Glutamatergic neuron (in vitro differentiated cells): ENCODE measurements around the gene PAK2. TPM values are rescaled to one million over a fixed set of nuclear protein-coding genes. Genes with fewer than 3 reads are reported as not detected.

Source experiments
- DNase-seq: peaks from one replicate; pipeline ENCODE4 v3.0.0; 2022
- H3K27ac Mint-ChIP-seq: one replicate; pipeline ENCODE4 v1.8.0; 2020; ENCODE audit warnings: mild to moderate bottlenecking, mixed read lengths, inconsistent platforms; ENCODE audit not compliant: unreplicated experiment
- H3K27me3 Mint-ChIP-seq: one replicate; pipeline ENCODE4 v1.8.0; 2020; ENCODE audit warnings: mild to moderate bottlenecking, moderate library complexity, mixed read lengths, inconsistent platforms; ENCODE audit not compliant: unreplicated experiment
- H3K36me3 Mint-ChIP-seq: one replicate; pipeline ENCODE4 v1.8.0; 2020; ENCODE audit warnings: mild to moderate bottlenecking, mixed read lengths, inconsistent platforms; ENCODE audit not compliant: unreplicated experiment
- H3K4me1 Mint-ChIP-seq: one replicate; pipeline ENCODE4 v1.8.0; 2020; ENCODE audit warnings: mild to moderate bottlenecking, low read depth, mixed read lengths, inconsistent platforms; ENCODE audit not compliant: unreplicated experiment
- H3K4me3 Mint-ChIP-seq: one replicate; pipeline ENCODE4 v1.8.0; 2020; ENCODE audit warnings: mild to moderate bottlenecking, mixed read lengths, inconsistent platforms; ENCODE audit not compliant: unreplicated experiment
- H3K9me3 Mint-ChIP-seq: one replicate; pipeline ENCODE4 v1.8.0; 2020; ENCODE audit warnings: mild to moderate bottlenecking, moderate library complexity, mixed read lengths, inconsistent platforms; ENCODE audit not compliant: unreplicated experiment
- CTCF ChIP-seq: fragments of 200-600 bp; sonication (generic); IDR thresholded peaks from one replicate; pipeline ENCODE4 v1.5.0; 2021; ENCODE audit not compliant: partially characterized antibody, unreplicated experiment
- total RNA-seq: library from RNA; stranded (reverse); fragmentation: NEBNext Ultra II Directional; extraction: Animal tissue kit (Norgen Biotek cat#: 25700); gene quantifications from one replicate; pipeline ENCODE4 v1.2.1, GENCODE V29; 2021; ENCODE audit not compliant: unreplicated experiment

The PAK2 gene
- total RNA-seq, 1 donor from 2014 or later, result 128 TPM

- H3K27me3 Mint-ChIP-seq, result no peaks in the 10 kb centered on the region
- no peak overlapping the region for H3K27ac Mint-ChIP-seq
- no peaks in the 10 kb centered on the region for H3K9me3 Mint-ChIP-seq
- no peaks in the 10 kb centered on the region for H3K4me1 Mint-ChIP-seq
- no peak overlapping the region for H3K4me3 Mint-ChIP-seq
- no peak for TF ChIP-seq CTCF
- H3K36me3 Mint-ChIP-seq, result no peaks in the 10 kb centered on the region
- no peak for DNase-seq
These were observed 135.6 kb downstream of the PAK2 start for GRCh38 chr3:196875258-196875657.

Other genes with a start within 250 kb of the PAK2 start
- gene RNF168, start 236.1 kb upstream of the PAK2 start, total RNA-seq, result 24.4 TPM
- not detected for gene SMCO1, start 224.5 kb upstream of the PAK2 start, total RNA-seq
- gene WDR53, start 171.3 kb upstream of the PAK2 start, total RNA-seq, result 7.8 TPM
- 15.6 TPM for gene FBXO45, start 171.2 kb upstream of the PAK2 start, total RNA-seq
- 0.42 TPM for gene NRROS, start 100.2 kb upstream of the PAK2 start, total RNA-seq
- gene CEP19, start 27.6 kb upstream of the PAK2 start, total RNA-seq, result 3.3 TPM
- gene PIGX, start 27.5 kb upstream of the PAK2 start, total RNA-seq, result 20.1 TPM
- gene SENP5, start 128.1 kb downstream of the PAK2 start, total RNA-seq, result 49.6 TPM
- gene NCBP2, start 202.7 kb downstream of the PAK2 start, total RNA-seq, result 118 TPM
- gene PIGZ, start 229.0 kb downstream of the PAK2 start, total RNA-seq, result 4.7 TPM